GM18517 (cell line): ENCODE results near the gene PM20D1.
"Not testable (repeated sequence)": the region's sequence is repeated elsewhere in the genome, so short reads cannot be mapped to it uniquely, and the experiment has no call there.

Experiments
- ATAC-seq: cut with Tn5 transposase; IDR thresholded peaks from one replicate; pipeline ENCODE4 v1.9.1; 2021; ENCODE audit warnings: mild to moderate bottlenecking, moderate library complexity; ENCODE audit not compliant: unreplicated experiment

Gene PM20D1

GRCh38 chr1:205842229-205842628 is 7.7 kb downstream of the PM20D1 start:
- no peak for ATAC-seq

- ATAC-seq = no peak
Observed at GRCh38 chr1:205840146-205840923, 9.6 kb downstream of the PM20D1 start.

GRCh38 chr1:205837382-205837970 is 12.5 kb downstream of the PM20D1 start:
- ATAC-seq = no peak

DNA sequence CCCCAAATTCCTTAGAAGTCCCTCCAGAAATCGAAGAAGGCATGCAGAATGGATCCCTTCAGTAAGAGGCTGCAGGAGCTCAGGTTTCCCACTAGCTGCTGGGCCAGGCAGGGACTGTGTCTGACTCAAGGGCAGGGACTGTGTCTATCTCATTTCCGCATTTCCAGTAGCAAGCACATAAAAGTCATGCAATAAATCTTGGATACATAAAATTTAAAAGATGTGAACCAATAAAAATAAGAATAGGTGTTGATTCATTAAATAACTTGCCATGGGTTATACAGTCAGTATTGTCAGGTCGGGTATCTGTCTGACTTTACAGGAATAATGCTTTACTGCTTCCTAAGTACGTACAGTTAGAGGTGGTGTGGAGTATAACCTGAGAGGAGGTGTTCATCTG is 15.2 kb downstream of the PM20D1 start:
- ATAC-seq = no peak

DNA sequence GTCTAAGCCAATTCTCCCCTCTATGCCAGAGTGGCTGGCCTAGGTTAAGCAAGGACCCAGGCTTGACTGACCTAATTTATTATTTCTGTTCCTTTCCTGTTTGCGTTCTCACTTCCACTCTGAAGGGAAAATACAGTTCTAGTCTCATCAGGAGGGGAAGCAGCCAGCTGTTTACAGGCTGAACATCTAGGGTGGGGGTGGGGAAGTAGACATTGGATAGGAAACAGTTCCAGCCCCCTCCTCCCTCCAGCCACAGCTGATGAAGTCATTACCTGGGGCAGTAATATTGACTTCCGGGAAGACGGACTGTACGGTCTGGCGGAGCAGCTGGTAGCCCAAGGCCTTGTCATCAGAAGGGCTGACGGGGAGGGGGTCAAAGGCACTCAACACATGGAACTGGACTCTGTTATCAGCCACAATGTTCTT is 17.6 kb downstream of the PM20D1 start:
- no peak for ATAC-seq

GRCh38 chr1:205827623-205828022 is 22.3 kb downstream of the PM20D1 start:
- ATAC-seq = no peak

DNA sequence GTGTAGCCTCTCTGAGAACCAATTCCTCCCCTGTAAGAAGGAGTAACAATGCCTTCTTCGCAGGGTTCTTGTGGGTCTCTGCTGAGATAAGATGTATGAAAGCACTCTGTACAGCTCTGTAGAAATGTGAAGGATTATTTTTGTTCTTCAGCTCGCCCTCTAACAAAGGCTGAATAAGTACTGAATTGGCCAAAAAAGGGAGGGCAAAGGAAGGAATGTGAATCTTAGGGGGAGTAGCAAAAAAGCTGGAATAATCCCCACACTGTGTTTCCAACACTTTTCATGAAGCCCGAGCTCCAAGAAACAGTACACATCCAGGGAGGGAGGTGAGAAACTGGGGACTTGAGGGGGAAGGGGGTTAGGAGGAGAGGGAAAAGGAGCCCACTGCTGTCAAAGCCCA is 22.9 kb downstream of the PM20D1 start:
- no peak for ATAC-seq

- ATAC-seq = no peak
Observed at GRCh38 chr1:205826016-205826806, 23.7 kb downstream of the PM20D1 start.

DNA sequence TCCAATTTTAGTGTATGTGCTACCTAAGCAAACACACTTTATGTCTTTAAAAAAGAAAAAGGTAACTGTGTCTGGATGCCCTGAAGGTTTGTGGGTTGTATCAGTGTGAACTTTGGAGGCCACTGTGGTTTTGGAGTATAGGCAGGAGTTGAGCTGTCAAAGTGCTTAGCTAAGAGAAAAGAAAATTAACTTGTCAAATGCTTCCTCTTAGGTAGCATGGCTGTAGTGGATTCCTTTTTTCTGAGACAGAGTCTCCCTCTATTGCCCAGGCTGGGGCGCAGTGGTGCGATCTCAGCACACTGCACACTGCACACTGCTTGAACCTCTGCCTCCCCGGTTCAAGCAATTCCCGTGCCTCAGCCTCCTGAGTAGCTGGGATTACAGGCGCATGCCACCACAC is 25.8 kb downstream of the PM20D1 start:
- no peak for ATAC-seq

- not testable (repeated sequence) for ATAC-seq
Observed at GRCh38 chr1:205823260-205823659, 26.7 kb downstream of the PM20D1 start.

- no peak for ATAC-seq
Observed at GRCh38 chr1:205822397-205822796, 27.5 kb downstream of the PM20D1 start.

GRCh38 chr1:205817988-205818387 is 31.9 kb downstream of the PM20D1 start:
- no peak for ATAC-seq

DNA sequence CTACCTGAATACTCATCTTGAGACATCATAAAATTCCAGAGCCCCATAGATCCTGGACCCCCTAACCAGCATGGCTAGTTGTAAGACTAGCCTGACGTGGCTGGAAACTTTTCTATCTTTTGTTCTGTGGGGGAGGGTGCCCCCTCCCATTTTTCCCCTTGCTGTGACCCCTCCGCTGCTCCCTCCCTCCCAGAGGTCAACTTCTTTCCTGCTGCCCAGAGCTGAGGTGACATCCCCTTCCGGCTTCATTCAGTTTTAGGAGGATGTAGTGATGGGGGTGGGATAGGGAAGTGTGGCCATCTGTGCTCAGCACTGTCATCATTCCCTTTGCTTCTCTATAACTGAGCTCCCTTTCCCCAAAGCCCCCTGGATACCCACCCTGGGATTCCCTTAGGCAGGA is 32.6 kb downstream of the PM20D1 start:
- ATAC-seq = no peak

- no peak for ATAC-seq
Observed at GRCh38 chr1:205813755-205814058, 36.2 kb downstream of the PM20D1 start.

- peak; percentile 83 for ATAC-seq
Observed at GRCh38 chr1:205812878-205813754, 36.8 kb downstream of the PM20D1 start, which contains the start of gene SLC41A1. Gene SLC41A1, minus strand, starts transcription at chr1:205813198. Its CDS starts 2,757 bp downstream, at chr1:205810441.

DNA sequence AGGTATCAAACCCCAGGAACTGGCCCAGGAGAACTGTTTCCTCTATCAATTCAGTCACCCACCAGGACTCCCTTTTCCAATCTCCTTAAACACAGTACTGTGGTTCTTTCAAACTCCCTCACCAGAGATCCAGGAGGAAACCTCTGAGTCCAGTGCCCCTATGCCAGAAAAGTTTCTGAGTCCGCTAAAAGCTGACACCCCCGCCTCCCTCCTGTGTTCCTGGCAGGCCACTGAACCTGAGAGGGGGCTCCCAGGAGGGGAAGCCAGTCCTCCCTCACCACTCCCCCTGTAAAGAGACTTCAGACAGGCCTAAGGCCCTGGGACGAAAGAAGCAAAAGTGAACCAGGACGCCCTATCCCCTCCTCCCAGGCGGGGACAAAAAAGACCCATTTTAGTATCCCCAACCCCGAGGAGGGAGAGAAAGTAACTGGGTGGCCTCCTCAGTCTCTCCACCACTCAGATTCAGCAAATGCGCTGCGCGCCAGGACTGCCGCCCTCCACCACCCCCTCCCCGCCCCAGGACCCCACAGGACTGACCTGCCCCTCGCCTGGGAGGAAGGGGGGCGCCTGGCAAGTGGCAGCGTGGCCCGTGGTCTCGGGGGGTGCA is 37.6 kb downstream of the PM20D1 start:
- ATAC-seq = no peak

DNA sequence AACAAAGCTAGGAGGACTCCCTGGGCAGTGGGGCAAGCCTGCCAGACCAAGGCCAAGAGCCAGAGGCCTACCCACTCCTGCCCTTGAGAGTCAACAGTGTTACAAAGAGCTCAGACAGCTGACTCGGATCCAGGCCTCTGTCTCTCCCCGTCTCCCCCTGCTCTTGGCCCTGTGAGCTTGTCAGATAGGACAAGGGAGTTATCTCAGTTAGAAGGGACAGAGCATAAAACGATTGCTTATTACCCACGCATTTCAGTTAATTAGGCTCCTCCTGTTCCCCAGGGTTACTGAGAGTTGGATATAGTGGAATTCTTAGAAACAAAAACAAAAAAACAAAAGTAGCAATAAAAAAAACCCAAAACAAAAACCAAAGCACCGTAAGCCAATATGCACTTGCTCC is 38.3 kb downstream of the PM20D1 start:
- no peak for ATAC-seq

DNA sequence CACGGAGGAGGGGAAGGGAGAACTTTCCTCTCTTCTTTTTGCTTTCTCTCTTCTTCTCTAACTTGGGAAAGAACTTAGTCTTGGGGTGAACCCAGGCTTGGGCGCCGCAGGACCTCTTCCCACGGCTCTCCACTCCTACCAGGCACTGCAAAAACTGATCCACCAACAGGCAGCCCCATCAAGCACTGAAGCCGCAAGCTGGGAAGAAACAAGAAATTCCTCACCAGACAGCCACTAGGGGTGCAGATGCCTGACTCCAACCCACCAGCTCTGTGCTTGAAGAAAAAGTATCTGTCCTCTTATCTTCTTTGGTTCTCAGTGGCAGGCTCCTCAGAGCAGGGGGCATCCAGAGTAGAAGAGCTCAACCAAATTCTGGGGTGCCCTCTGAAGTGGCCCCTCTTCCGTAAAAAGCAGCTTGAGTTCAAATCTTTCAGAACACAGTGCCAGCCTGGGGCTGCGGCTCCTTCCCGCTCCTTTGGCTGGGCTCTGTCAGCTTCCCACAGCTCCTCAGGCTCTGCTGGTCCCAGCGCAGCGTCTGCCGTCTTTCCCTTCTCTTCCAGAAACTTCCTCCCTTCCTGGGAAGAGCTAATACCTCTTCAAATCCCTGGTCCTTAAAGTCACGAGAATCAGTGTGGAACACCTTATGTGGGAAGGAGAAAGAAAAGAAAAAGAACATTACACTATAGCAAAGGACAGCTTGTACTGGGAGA is 39.3 kb downstream of the PM20D1 start:
- ATAC-seq = no peak

DNA sequence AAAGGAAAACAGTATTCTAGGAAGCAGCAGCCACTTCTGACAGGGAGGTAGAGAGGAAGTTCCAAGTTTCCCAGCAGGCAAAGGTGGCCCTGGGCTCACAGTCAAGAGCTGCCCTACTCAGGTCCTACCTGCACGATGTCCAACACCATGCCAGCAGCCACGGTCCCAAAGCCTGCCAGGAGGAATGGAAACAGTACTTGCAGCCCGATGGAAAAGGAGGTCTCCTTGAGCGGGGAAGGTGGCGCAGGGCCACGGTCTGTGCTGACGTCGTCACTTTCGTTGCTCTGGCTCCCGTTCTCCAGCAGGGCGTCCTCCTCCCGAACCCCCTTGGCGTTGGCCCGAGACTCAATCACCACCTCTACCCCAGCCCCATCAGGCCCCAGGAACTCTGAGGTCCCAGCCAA is 40.0 kb downstream of the PM20D1 start:
- ATAC-seq = no peak

GRCh38 chr1:205809469-205809868 is 40.5 kb downstream of the PM20D1 start:
- ATAC-seq = no peak
